Activated naive CD4-positive, alpha-beta T cell treated with anti-CD3 and anti-CD28 coated beads for 36 hours (primary cell): ENCODE data around the gene LDLRAD4. TPM values are rescaled to one million over a fixed set of nuclear protein-coding genes. Genes with fewer than 3 reads are reported as not detected.

Experiments
- CTCF ChIA-PET: fragments of 350-600 bp; sonication (Branson Sonifier 250); formaldehyde crosslinking; loops from one replicate; lab custom pipeline; 2021; ENCODE audit warnings: antibody characterized with exemption; lab: Charles Lee
- DNase-seq: peaks from one replicate; pipeline ENCODE4 v3.0.0-alpha.2; 2020
- H3K27ac Mint-ChIP-seq: one replicate; pipeline ENCODE4 v1.8.0; 2021; ENCODE audit warnings: mild to moderate bottlenecking, mixed read lengths
- H3K27me3 Mint-ChIP-seq: one replicate; pipeline ENCODE4 v1.8.0; 2021; ENCODE audit warnings: low read depth, mixed read lengths
- H3K36me3 Mint-ChIP-seq: one replicate; pipeline ENCODE4 v1.8.0; 2021; ENCODE audit warnings: low read depth, mixed read lengths
- H3K4me1 Mint-ChIP-seq: one replicate; pipeline ENCODE4 v1.8.0; 2021; ENCODE audit warnings: low read depth, mixed read lengths
- H3K4me3 Mint-ChIP-seq: one replicate; pipeline ENCODE4 v1.8.0; 2021; ENCODE audit warnings: mild to moderate bottlenecking, moderate library complexity, mixed read lengths
- H3K9me3 Mint-ChIP-seq: one replicate; pipeline ENCODE4 v1.8.0; 2021; ENCODE audit warnings: mixed read lengths
- intact Hi-C: fragments of 100-400 bp; cut with micrococcal nuclease; formaldehyde crosslinking; loops from one replicate; pipeline ENCODE4 v1.15.1; 2023
- total RNA-seq, 2 experiments: library from RNA; stranded (reverse); gene quantifications; one replicate each; pipeline ENCODE4 v1.2.3, GENCODE V29; 2021

Gene LDLRAD4
- total RNA-seq, 2 experiments from 2014 or later = 19.4 to 21.3 TPM

GRCh38 chr18:13550418-13551304, 332.1 kb downstream of the LDLRAD4 start:
- Mint-ChIP-seq H3K27ac (no peak overlapping the region), H3K9me3 (peaks cover 1% of the 10 kb centered on the region), H3K4me1 (peaks cover 9% of the 10 kb centered on the region), H3K4me3 (no peak overlapping the region), H3K36me3 (peaks cover 6% of the 10 kb centered on the region), H3K27me3 (no peaks in the 10 kb centered on the region)
- DNase-seq = no peak
- CTCF ChIA-PET = interaction anchor here (0.6 to 1.7 kb wide), 3 partner anchors 10 to 335 kb away, joined by 3 to 4 read pairs (median 4); no protein-coding TSS in a partner anchor
- intact Hi-C loops = no loop called here

GRCh38 chr18:13551305-13551603, 332.7 kb downstream of the LDLRAD4 start:
- H3K9me3 Mint-ChIP-seq = peaks cover 1% of the 10 kb centered on the region
- intact Hi-C loops = no loop called here
- peaks cover 5% of the 10 kb centered on the region for H3K36me3 Mint-ChIP-seq
- H3K4me3 Mint-ChIP-seq = no peak overlapping the region
- DNase-seq = no peak
- CTCF ChIA-PET = no interaction called here
- H3K4me1 Mint-ChIP-seq = peaks cover 9% of the 10 kb centered on the region
- H3K27me3 Mint-ChIP-seq = no peaks in the 10 kb centered on the region
- H3K27ac Mint-ChIP-seq = no peak overlapping the region

- Mint-ChIP-seq H3K4me1 (peaks cover 9% of the 10 kb centered on the region), H3K36me3 (peaks cover 5% of the 10 kb centered on the region), H3K4me3 (no peak overlapping the region), H3K27ac (no peak overlapping the region), H3K9me3 (peaks cover 1% of the 10 kb centered on the region), H3K27me3 (no peaks in the 10 kb centered on the region)
- CTCF ChIA-PET = interaction anchor here (1.3 kb wide), 1 partner anchor 336 kb away, joined by 5 read pairs; no protein-coding TSS in a partner anchor
- intact Hi-C loops = no loop called here
- no peak for DNase-seq
Observed at GRCh38 chr18:13551841-13552733, 333.5 kb downstream of the LDLRAD4 start.

- no peaks in the 10 kb centered on the region for H3K9me3 Mint-ChIP-seq
- no peaks in the 10 kb centered on the region for H3K27me3 Mint-ChIP-seq
- H3K27ac Mint-ChIP-seq = no peak overlapping the region
- no peaks in the 10 kb centered on the region for H3K36me3 Mint-ChIP-seq
- peaks cover 12% of the 10 kb centered on the region for H3K4me1 Mint-ChIP-seq
- intact Hi-C loops = no loop called here
- no peak overlapping the region for H3K4me3 Mint-ChIP-seq
- CTCF ChIA-PET = interaction anchor here (1.3 kb wide), 1 partner anchor 337 kb away, joined by 5 read pairs; no protein-coding TSS in a partner anchor
- DNase-seq = no peak
Observed at GRCh38 chr18:13553449-13553848, 334.9 kb downstream of the LDLRAD4 start.

GRCh38 chr18:13555192-13555591, 336.6 kb downstream of the LDLRAD4 start:
- no peaks in the 10 kb centered on the region for H3K36me3 Mint-ChIP-seq
- CTCF ChIA-PET = interaction anchor here (0.9 to 8.0 kb wide), 4 partner anchors 16 to 73 kb away, joined by 3 to 77 read pairs (median 3); no protein-coding TSS in a partner anchor
- no peaks in the 10 kb centered on the region for H3K9me3 Mint-ChIP-seq
- no peaks in the 10 kb centered on the region for H3K27me3 Mint-ChIP-seq
- H3K4me1 Mint-ChIP-seq = peaks cover 12% of the 10 kb centered on the region
- no peak for DNase-seq
- no peak overlapping the region for H3K4me3 Mint-ChIP-seq
- intact Hi-C loops = no loop called here
- no peak overlapping the region for H3K27ac Mint-ChIP-seq

GRCh38 chr18:13555865-13556264, 337.3 kb downstream of the LDLRAD4 start:
- no peaks in the 10 kb centered on the region for H3K9me3 Mint-ChIP-seq
- peaks cover 13% of the 10 kb centered on the region for H3K4me1 Mint-ChIP-seq
- no peak overlapping the region for H3K27ac Mint-ChIP-seq
- intact Hi-C loops = no loop called here
- no peak for DNase-seq
- H3K36me3 Mint-ChIP-seq = no peaks in the 10 kb centered on the region
- no peak overlapping the region for H3K4me3 Mint-ChIP-seq
- CTCF ChIA-PET = interaction anchor here (0.6 to 8.0 kb wide), 8 partner anchors 17 to 339 kb away, joined by 3 to 77 read pairs (median 3); no protein-coding TSS in a partner anchor
- H3K27me3 Mint-ChIP-seq = no peaks in the 10 kb centered on the region

- CTCF ChIA-PET = interaction anchor here (0.6 to 8.0 kb wide), 9 partner anchors 11 to 501 kb away, joined by 3 to 77 read pairs (median 4); no protein-coding TSS in a partner anchor
- Mint-ChIP-seq H3K4me1 (peaks cover 17% of the 10 kb centered on the region), H3K27me3 (no peaks in the 10 kb centered on the region), H3K36me3 (no peaks in the 10 kb centered on the region), H3K4me3 (no peak overlapping the region), H3K9me3 (no peaks in the 10 kb centered on the region), H3K27ac (no peak overlapping the region)
- intact Hi-C loops = no loop called here
- no peak for DNase-seq
Observed at GRCh38 chr18:13556502-13556901, 337.9 kb downstream of the LDLRAD4 start.

- peak; percentile 48 for DNase-seq
- intact Hi-C loops = loop anchor here (1.0 kb wide), 2 partner anchors 72 to 243 kb away; no protein-coding TSS in a partner anchor
Observed at GRCh38 chr18:13558124-13558523, 339.6 kb downstream of the LDLRAD4 start.

GRCh38 chr18:13558790-13559189, 340.2 kb downstream of the LDLRAD4 start:
- Mint-ChIP-seq H3K36me3 (no peaks in the 10 kb centered on the region), H3K4me1 (peaks cover 37% of the 10 kb centered on the region), H3K27ac (no peak overlapping the region), H3K9me3 (no peaks in the 10 kb centered on the region), H3K27me3 (no peaks in the 10 kb centered on the region), H3K4me3 (no peak overlapping the region)
- intact Hi-C loops = loop anchor here (1.0 kb wide), 2 partner anchors 72 to 243 kb away; no protein-coding TSS in a partner anchor
- CTCF ChIA-PET = interaction anchor here (0.7 to 8.0 kb wide), 22 partner anchors 9 to 343 kb away, joined by 3 to 77 read pairs (median 6); no protein-coding TSS in a partner anchor
- no peak for DNase-seq

More at GRCh38 chr18:13558124-13558523, 339.6 kb downstream of the LDLRAD4 start:
- Mint-ChIP-seq H3K9me3 (no peaks in the 10 kb centered on the region), H3K4me1 (peaks cover 32% of the 10 kb centered on the region), H3K36me3 (no peaks in the 10 kb centered on the region), H3K27ac (no peak overlapping the region), H3K27me3 (no peaks in the 10 kb centered on the region), H3K4me3 (no peak overlapping the region)
- CTCF ChIA-PET = interaction anchor here (0.5 to 8.0 kb wide), 31 partner anchors 9 to 342 kb away, joined by 3 to 77 read pairs (median 5); no protein-coding TSS in a partner anchor

GRCh38 chr18:13559754-13560153, 341.2 kb downstream of the LDLRAD4 start:
- DNase-seq = no peak
- H3K4me3 Mint-ChIP-seq = no peak overlapping the region
- peaks cover 43% of the 10 kb centered on the region for H3K4me1 Mint-ChIP-seq
- H3K36me3 Mint-ChIP-seq = no peaks in the 10 kb centered on the region
- no peak overlapping the region for H3K27ac Mint-ChIP-seq
- intact Hi-C loops = loop anchor here (5.0 kb wide), 1 partner anchor 612 kb away; the partner anchor contains the start of gene SEH1L
- H3K27me3 Mint-ChIP-seq = no peaks in the 10 kb centered on the region
- CTCF ChIA-PET = interaction anchor here (0.6 to 8.0 kb wide), 11 partner anchors 21 to 840 kb away, joined by 3 to 77 read pairs (median 4); partner anchors contain the start of gene LDLRAD4
- no peaks in the 10 kb centered on the region for H3K9me3 Mint-ChIP-seq

GRCh38 chr18:13560306-13560705, 341.7 kb downstream of the LDLRAD4 start:
- no peak for DNase-seq
- intact Hi-C loops = loop anchor here (5.0 kb wide), 1 partner anchor 613 kb away; the partner anchor contains the start of gene SEH1L
- H3K36me3 Mint-ChIP-seq = no peaks in the 10 kb centered on the region
- no peak overlapping the region for H3K4me3 Mint-ChIP-seq
- no peak overlapping the region for H3K27ac Mint-ChIP-seq
- CTCF ChIA-PET = interaction anchor here (0.6 to 8.0 kb wide), 11 partner anchors 11 to 341 kb away, joined by 3 to 77 read pairs (median 3); partner anchors contain the start of gene LDLRAD4
- H3K4me1 Mint-ChIP-seq = peaks cover 40% of the 10 kb centered on the region
- no peaks in the 10 kb centered on the region for H3K27me3 Mint-ChIP-seq
- no peaks in the 10 kb centered on the region for H3K9me3 Mint-ChIP-seq
